T47D (cell line): ENCODE measurements around the gene TULP4.

ENCODE experiments used
- DNase-seq, 2 experiments: peaks; one replicate each; pipeline versions ENCODE4 v3.0.0 to v3.0.0-alpha.2; 2011 to 2012; ENCODE audit warnings: low read depth in 1 of 2, low spot score in 1 of 2
- JUND ChIP-seq: IDR thresholded peaks from 2 replicates; pipeline ENCODE4 v1.6.1; 2012; ENCODE audit warnings: low read depth
- in situ Hi-C: cut with HindIII; loops from 2 replicates; pipeline ENCODE4 v1.10.0; 2016; ENCODE audit warnings: low sequenced_read_pairs, low pct_unique_long_range_greater_than_20kb

The TULP4 gene

GRCh38 chr6:158373214-158373613 is 60.9 kb downstream of the TULP4 start:
- TF ChIP-seq JUND, result no peak
- in situ Hi-C loops, result no loop called here
- DNase-seq, result no peak

- DNase-seq, result no peak
These were observed 61.8 kb downstream of the TULP4 start for GRCh38 chr6:158374020-158374419.

GRCh38 chr6:158376631-158377081 is 64.4 kb downstream of the TULP4 start:
- DNase-seq, result no peak
- in situ Hi-C loops, result no loop called here
- no peak for TF ChIP-seq JUND

More at GRCh38 chr6:158374020-158374419, 61.8 kb downstream of the TULP4 start:
- in situ Hi-C loops, result no loop called here
- no peak for TF ChIP-seq JUND

GRCh38 chr6:158377860-158378259 is 65.6 kb downstream of the TULP4 start:
- TF ChIP-seq JUND, result no peak
- in situ Hi-C loops, result no loop called here
- peak in 1 of 2 experiments; percentile 24 for DNase-seq

GRCh38 chr6:158379336-158379735 is 67.1 kb downstream of the TULP4 start:
- no peak for DNase-seq
- in situ Hi-C loops, result no loop called here
- no peak for TF ChIP-seq JUND

- DNase-seq, result no peak
These were observed 68.9 kb downstream of the TULP4 start for GRCh38 chr6:158381214-158381613.

GRCh38 chr6:158382491-158382890 is 70.2 kb downstream of the TULP4 start:
- no peak for TF ChIP-seq JUND
- in situ Hi-C loops, result no loop called here
- no peak for DNase-seq

More at GRCh38 chr6:158381214-158381613, 68.9 kb downstream of the TULP4 start:
- in situ Hi-C loops, result no loop called here
- TF ChIP-seq JUND, result no peak

GRCh38 chr6:158383057-158383456 is 70.8 kb downstream of the TULP4 start:
- TF ChIP-seq JUND, result no peak
- DNase-seq, result no peak
- in situ Hi-C loops, result no loop called here

GRCh38 chr6:158383542-158383941 is 71.3 kb downstream of the TULP4 start:
- no peak for TF ChIP-seq JUND

GRCh38 chr6:158384671-158385110 is 72.4 kb downstream of the TULP4 start:
- no peak for DNase-seq
- no peak for TF ChIP-seq JUND
- in situ Hi-C loops, result no loop called here

More at GRCh38 chr6:158383542-158383941, 71.3 kb downstream of the TULP4 start:
- no peak for DNase-seq
- in situ Hi-C loops, result no loop called here

GRCh38 chr6:158387036-158387435 is 74.8 kb downstream of the TULP4 start:
- TF ChIP-seq JUND, result no peak
- in situ Hi-C loops, result no loop called here
- DNase-seq, result no peak

GRCh38 chr6:158387578-158387977 is 75.3 kb downstream of the TULP4 start:
- no peak for TF ChIP-seq JUND
- in situ Hi-C loops, result no loop called here
- DNase-seq, result no peak

- TF ChIP-seq JUND, result no peak
- in situ Hi-C loops, result no loop called here
- no peak for DNase-seq
These were observed 76.5 kb downstream of the TULP4 start for GRCh38 chr6:158388727-158389126.
